Motor neuron (in vitro differentiated cells): Measurements from ENCODE around the gene CCR8. TPM values are rescaled to one million over a fixed set of nuclear protein-coding genes. Genes with fewer than 3 reads are reported as not detected.

Experiments
- ATAC-seq, 8 experiments: fragments of 200-7000 bp; cut with Tn5 transposase; replicated peaks in 6 of 8; 2 replicates each; pipeline ENCODE4 v1.8.0; 2021; ENCODE audit warnings: mild to moderate bottlenecking in 8 of 8, moderate library complexity in 8 of 8
- H3K27ac ChIP-seq, 2 donors: fragments of 250-450 bp; sonication (Bioruptor Pico); 2 replicates each; pipeline ENCODE4 v1.9.0; 2021; ENCODE audit warnings: antibody characterized with exemption in 2 of 2, mild to moderate bottlenecking in 2 of 2, moderate library complexity in 1 of 2
- H3K4me1 ChIP-seq, 2 donors: fragments of 250-450 bp; sonication (Bioruptor Pico); replicated peaks in 1 of 2; 2 replicates each; pipeline ENCODE4 v1.6.1; 2021; ENCODE audit warnings: antibody characterized with exemption in 2 of 2, mild to moderate bottlenecking in 2 of 2, moderate library complexity in 1 of 2
- H3K4me3 ChIP-seq, 5 donors: fragments of 250-450 bp; sonication (Bioruptor Pico); 2 replicates each; pipeline ENCODE4 v1.9.0; 2021; ENCODE audit warnings: antibody characterized with exemption in 5 of 5, mild to moderate bottlenecking in 5 of 5, moderate library complexity in 4 of 5
- WGBS, 10 experiments: fragments of 450-650 bp; shearing (Covaris generic); methylation state at CpG; one replicate each; pipeline ENCODE4 v1.0.0; 2022; 5-methylcytosine and 5-hydroxymethylcytosine counted together
- in situ Hi-C, 9 experiments: fragments of 400-800 bp; cut with MboI; loops; one replicate each; pipeline ENCODE4 v1.15.0; 2021; ENCODE audit warnings: low sequenced_read_pairs in 9 of 9, low pct_unique_long_range_greater_than_20kb in 2 of 9; ENCODE audit not compliant: unreplicated experiment in 9 of 9
- total RNA-seq, 8 experiments: library from RNA; unstranded; fragments of 300-600 nt; gene quantifications; 2 replicates each; pipeline versions ENCODE4 v1.2.3 to v1.2.4, GENCODE V29; 2022

CCR8 gene
- total RNA-seq, 8 experiments from 2014 or later = 0.27 to 0.35 TPM; not detected in 6

- Histone ChIP-seq H3K27ac (no peak overlapping the region), H3K4me3 (no peak overlapping the region), H3K4me1 (no peaks in the 10 kb centered on the region)
- in situ Hi-C loops = loop anchor here in 1 of 9 experiments (25.0 kb wide), 1 partner anchor 178 kb away; the partner anchor contains the start of genes GORASP1 and TTC21A
- WGBS, 10 experiments = 40 to 100% (median 82%) methylated on average over 1 to 4 of the region's 4 CpGs
- ATAC-seq = no peak
These were observed 39.3 kb upstream of the CCR8 start for GRCh38 chr3:39290255-39290654.

GRCh38 chr3:39291903-39292329 lies 37.6 kb upstream of the CCR8 start:
- in situ Hi-C loops = loop anchor here in 1 of 9 experiments (25.0 kb wide), 1 partner anchor 180 kb away; the partner anchor contains the start of genes GORASP1 and TTC21A
- no peak overlapping the region for H3K4me3 ChIP-seq
- no peak overlapping the region for H3K27ac ChIP-seq
- no peaks in the 10 kb centered on the region for H3K4me1 ChIP-seq
- 0 to 36% (median 17%) methylated on average over 1 to 5 of the region's 5 CpGs; no CpG with 5 or more reads in 5 of the 10 experiments for WGBS, 10 experiments
- peak; percentile 19 to 75 (median 50) for ATAC-seq

- WGBS, 10 experiments = 0 to 100% (median 73%) methylated on average over 1 to 4 of the region's 4 CpGs; no CpG with 5 or more reads in 2 of the 10 experiments
- Histone ChIP-seq H3K4me3 (no peak overlapping the region), H3K27ac (no peak overlapping the region), H3K4me1 (no peaks in the 10 kb centered on the region)
- in situ Hi-C loops = loop anchor here in 1 of 9 experiments (25.0 kb wide), 1 partner anchor 181 kb away; the partner anchor contains the start of genes GORASP1 and TTC21A
- ATAC-seq = no peak
These were observed 36.5 kb upstream of the CCR8 start for GRCh38 chr3:39292961-39293360.

GRCh38 chr3:39294446-39295183 lies 34.9 kb upstream of the CCR8 start:
- Histone ChIP-seq H3K4me1 (no peaks in the 10 kb centered on the region), H3K4me3 (no peak overlapping the region), H3K27ac (no peak overlapping the region)
- in situ Hi-C loops = loop anchor here in 1 of 9 experiments (25.0 kb wide), 1 partner anchor 182 kb away; the partner anchor contains the start of genes GORASP1 and TTC21A
- ATAC-seq = no peak
- whole genome bisulfite sequencing, 10 experiments = 14 to 87% (median 80%) methylated on average over 1 to 8 of the region's 10 CpGs; no CpG with 5 or more reads in 3 of the 10 experiments

- no peak overlapping the region for H3K4me3 ChIP-seq
- no peak for ATAC-seq
- in situ Hi-C loops = loop anchor here in 1 of 9 experiments (25.0 kb wide), 1 partner anchor 183 kb away; the partner anchor contains the start of genes GORASP1 and TTC21A
- WGBS, 10 experiments = 10 to 100% (median 82%) methylated on average over 1 to 5 of the region's 5 CpGs; no CpG with 5 or more reads in 1 of the 10 experiments
- no peak overlapping the region for H3K27ac ChIP-seq
- no peaks in the 10 kb centered on the region for H3K4me1 ChIP-seq
These were observed 34.2 kb upstream of the CCR8 start for GRCh38 chr3:39295184-39295775.

- in situ Hi-C loops = loop anchor here in 1 of 9 experiments (25.0 kb wide), 1 partner anchor 184 kb away; the partner anchor contains the start of genes GORASP1 and TTC21A
- H3K4me3 ChIP-seq = no peak overlapping the region
- peak in 1 of 8 experiments; percentile 48 for ATAC-seq
- 0 to 94% (median 89%) methylated on average over 1 to 3 of the region's 4 CpGs; no CpG with 5 or more reads in 1 of the 10 experiments for WGBS, 10 experiments
- H3K4me1 ChIP-seq = no peaks in the 10 kb centered on the region
- no peak overlapping the region for H3K27ac ChIP-seq
These were observed 33.1 kb upstream of the CCR8 start for GRCh38 chr3:39296197-39297077.

GRCh38 chr3:39299279-39299678 lies 30.2 kb upstream of the CCR8 start:
- Histone ChIP-seq H3K4me3 (no peak overlapping the region), H3K4me1 (no peaks in the 10 kb centered on the region), H3K27ac (no peak overlapping the region)
- ATAC-seq = no peak
- in situ Hi-C loops = loop anchor here in 1 of 9 experiments (25.0 kb wide), 1 partner anchor 187 kb away; the partner anchor contains the start of genes GORASP1 and TTC21A

GRCh38 chr3:39302178-39302577 lies 27.3 kb upstream of the CCR8 start:
- ATAC-seq = no peak
- H3K27ac ChIP-seq = no peak overlapping the region
- WGBS, 10 experiments = 30 to 100% (median 72%) methylated on average over 1 to 2 of the region's 2 CpGs
- in situ Hi-C loops = no loop called here
- no peak overlapping the region for H3K4me3 ChIP-seq
- no peaks in the 10 kb centered on the region for H3K4me1 ChIP-seq

- in situ Hi-C loops = no loop called here
- Histone ChIP-seq H3K4me3 (no peak overlapping the region), H3K4me1 (no peaks in the 10 kb centered on the region), H3K27ac (no peak overlapping the region)
- no peak for ATAC-seq
These were observed 16.2 kb upstream of the CCR8 start for GRCh38 chr3:39313289-39313688.

GRCh38 chr3:39315420-39315819 lies 14.1 kb upstream of the CCR8 start:
- in situ Hi-C loops = no loop called here
- no peak overlapping the region for H3K4me3 ChIP-seq
- H3K27ac ChIP-seq = no peak overlapping the region
- WGBS, 10 experiments = 20 to 100% (median 92%) methylated on average over 1 of the region's 1 CpG; no CpG with 5 or more reads in 2 of the 10 experiments
- no peaks in the 10 kb centered on the region for H3K4me1 ChIP-seq
- no peak for ATAC-seq

GRCh38 chr3:39317571-39318169 lies 11.8 kb upstream of the CCR8 start:
- H3K27ac ChIP-seq = no peak overlapping the region
- H3K4me3 ChIP-seq = no peak overlapping the region
- WGBS, 10 experiments = 0 to 100% (median 70%) methylated on average over 1 to 2 of the region's 2 CpGs; no CpG with 5 or more reads in 2 of the 10 experiments
- in situ Hi-C loops = no loop called here
- no peaks in the 10 kb centered on the region for H3K4me1 ChIP-seq
- ATAC-seq = no peak

- ATAC-seq = no peak
- in situ Hi-C loops = no loop called here
- no peak overlapping the region for H3K4me3 ChIP-seq
- no peak overlapping the region for H3K27ac ChIP-seq
- H3K4me1 ChIP-seq = no peaks in the 10 kb centered on the region
- 0 to 88% (median 13%) methylated on average over 1 of the region's 1 CpG; no CpG with 5 or more reads in 5 of the 10 experiments for WGBS, 10 experiments
These were observed 11.2 kb upstream of the CCR8 start for GRCh38 chr3:39318301-39318700.
